GM18861 (cell line): ENCODE results near the gene RAB27A.
A peak's percentile ranks its signal among the peaks of the same experiment; 100 is the strongest.
"Not testable (repeated sequence)": the region's sequence is repeated elsewhere in the genome, so short reads cannot be mapped to it uniquely, and the experiment has no call there.

Experiments used
- ATAC-seq: cut with Tn5 transposase; IDR thresholded peaks from one replicate; pipeline ENCODE4 v1.9.1; 2021; ENCODE audit not compliant: unreplicated experiment

The RAB27A gene

DNA sequence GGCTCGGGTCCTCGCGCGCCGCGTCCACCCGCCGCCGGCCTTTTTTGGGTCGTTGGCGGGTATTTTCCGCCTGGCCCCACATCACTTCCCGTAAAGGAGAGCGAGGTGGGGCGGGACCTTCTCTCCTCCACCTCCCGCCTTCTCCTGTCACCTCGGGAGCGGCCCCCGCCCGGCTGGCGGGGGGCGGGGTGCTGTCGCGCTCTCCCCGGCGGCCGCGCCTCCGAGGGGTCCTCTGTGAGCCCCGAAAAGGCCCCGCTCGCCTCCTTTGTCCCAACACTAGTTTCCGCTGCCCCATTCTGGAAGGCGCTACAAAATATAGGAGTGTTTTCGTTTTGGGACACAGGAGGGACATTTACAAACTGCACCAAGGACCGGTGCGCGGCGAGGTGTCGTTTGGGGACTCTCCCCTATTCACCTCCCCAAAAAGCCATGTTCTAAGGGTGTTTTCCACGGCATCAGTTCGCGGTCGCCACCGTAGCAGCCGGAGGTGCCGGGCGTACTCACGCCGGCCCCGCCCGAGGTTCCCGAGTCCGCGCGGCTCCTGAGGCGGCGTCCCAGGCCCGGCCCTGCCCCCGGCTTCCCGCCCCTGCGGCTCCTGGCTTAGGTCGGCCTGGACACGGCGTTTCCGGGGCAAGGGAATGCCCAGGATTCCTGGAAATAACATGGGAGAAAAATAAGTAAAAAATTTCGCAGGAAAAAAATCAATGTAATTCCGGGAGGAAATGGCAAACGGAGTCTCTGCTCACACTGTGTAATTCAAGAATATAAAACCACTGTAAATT, at the start of gene RAB27A:
Gene RAB27A, minus strand, starts transcription at position 68 of the 782 bp plus-strand sequence. CDS start 54,879 bp downstream, outside the sequence.
- ATAC-seq: peak; percentile 42

GRCh38 chr15:55337160-55337559, 47.5 kb upstream of the RAB27A start:
- no peak for ATAC-seq

GRCh38 chr15:55334997-55335396, 45.4 kb upstream of the RAB27A start:
- ATAC-seq: no peak

DNA sequence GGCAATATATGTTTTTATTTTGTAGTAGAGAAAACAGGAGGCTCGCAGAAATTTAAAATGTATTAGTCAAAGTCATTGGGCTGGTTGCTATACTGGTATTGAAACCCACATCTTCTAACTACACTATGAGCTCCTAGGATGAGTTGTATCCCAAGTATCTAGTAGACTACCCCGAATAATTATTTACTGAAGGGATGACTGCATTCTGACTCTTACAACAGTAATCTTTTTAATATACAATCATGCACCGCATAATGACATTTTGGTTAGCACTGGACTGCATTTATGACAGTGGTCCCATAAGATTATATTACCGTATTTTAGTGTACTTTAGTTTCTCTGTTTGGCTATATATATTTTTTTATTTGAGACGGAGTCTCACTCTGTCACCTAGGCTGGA, 44.8 kb upstream of the RAB27A start:
- ATAC-seq: no peak

- ATAC-seq: no peak
Measured at GRCh38 chr15:55327387-55327786, 37.8 kb upstream of the RAB27A start.

DNA sequence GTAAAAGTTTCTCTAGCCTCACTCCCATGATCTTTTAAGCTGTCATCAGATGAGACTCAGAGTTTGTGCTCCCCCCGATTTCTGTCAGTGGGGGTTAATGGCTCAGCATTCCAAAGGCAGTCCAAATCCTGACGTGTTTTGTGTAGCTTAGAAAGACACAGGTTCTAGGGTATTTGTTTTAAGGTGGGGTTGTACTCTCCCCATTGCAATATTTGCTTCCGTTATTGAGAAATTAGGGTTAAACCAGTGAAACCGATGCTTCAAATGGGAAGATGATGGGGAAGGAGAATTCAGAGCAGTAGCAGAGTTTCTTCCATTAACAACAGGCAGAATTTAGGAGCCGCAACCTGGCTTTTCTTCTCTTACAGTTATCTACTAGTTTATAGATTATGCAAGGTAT, 32.9 kb upstream of the RAB27A start:
- ATAC-seq: no peak

DNA sequence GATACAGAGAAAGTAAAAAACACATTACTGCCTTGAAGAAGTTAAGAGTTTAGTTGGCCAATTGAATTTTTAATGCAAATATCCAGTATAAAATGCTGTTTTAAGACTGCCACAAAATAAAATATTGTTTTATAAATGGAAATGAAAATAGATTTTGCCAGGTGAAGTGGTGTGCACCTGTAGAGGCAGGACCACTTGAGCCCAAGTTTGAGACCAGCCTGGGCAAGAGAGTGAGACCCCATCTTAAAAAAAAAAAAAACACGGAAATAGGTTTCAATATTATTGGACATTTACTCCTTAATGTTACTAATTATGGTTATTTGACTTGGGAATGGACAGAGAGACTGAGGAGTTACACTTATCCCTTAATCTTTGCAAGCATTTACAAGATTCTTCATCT, 31.4 kb upstream of the RAB27A start:
- no peak for ATAC-seq

- ATAC-seq: no peak
Measured at GRCh38 chr15:55320238-55320550, 30.6 kb upstream of the RAB27A start.

DNA sequence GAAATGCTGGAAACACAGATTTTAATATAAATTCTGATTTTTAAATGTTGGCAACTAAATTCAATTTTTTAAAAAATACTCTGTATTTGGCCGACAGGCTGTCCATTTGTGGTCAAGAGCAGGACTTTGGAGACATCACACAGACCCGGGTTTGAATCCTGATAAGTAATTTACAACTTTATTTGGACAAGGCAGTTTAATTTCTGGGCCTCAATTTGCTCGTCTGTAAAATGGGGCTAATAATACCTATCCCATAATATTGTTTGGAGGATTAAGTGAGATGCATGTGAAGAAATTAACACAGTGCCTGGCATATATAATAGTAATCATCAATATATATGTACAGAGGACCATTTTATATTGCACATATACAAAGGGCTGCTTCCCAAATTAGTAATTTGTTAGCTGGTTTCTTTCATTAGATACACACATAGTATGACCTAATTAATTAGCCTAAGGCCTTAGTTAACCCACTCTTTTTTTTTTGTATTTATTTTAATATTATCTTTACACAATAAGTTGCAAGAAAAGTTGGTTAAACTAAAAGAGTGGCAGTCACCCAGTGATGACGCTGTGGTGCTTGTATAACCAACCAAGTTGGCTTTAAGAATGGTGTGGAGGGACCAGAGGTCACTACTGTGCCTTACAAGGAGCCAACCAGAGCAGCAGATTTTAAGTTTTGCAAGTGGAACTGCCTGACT, 30.1 kb upstream of the RAB27A start:
- peak; percentile 50 for ATAC-seq

DNA sequence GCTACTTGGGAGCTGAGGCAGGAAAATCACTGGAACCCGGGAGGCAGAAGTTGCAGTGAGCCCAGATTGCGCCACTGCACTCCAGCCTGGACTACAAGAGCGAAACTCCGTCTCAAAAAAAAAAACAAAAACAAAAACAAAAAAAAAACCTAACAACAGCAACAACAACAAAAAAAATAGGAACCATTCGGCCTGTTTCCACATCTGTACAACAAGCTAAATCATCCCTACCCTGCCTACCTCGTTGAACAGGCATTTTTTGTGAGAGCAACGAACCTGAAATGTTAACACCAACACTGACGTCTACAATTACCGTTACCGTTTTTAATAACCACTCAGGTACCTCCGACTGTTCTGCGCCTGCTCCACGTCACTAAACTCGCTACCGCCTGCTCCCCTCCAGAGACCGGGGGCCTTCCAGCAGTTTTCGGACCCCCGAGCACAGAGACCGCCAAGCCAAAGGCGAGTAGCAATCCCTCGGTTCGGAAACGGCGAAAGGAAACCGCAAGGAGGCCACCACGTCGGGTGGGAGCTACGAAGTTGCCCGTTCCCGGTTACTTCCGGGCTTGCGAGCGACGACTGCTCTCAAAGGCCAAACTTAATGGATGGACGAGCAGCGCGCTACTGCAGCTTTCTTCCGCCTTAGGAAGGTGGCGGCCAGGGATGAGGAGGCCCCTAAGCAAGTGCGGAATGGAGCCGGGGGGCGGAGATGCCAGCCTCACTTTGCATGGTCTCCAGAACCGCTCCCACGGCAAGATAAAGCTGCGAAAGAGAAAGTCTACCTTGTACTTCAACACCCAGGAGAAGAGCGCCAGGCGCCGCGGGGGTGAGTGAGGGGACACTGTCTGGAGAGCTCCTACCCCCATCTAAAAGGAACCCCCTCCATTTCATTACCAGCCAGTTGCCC, 29.2 kb upstream of the RAB27A start, which contains the start of the genes PIGB and PIGBOS1:
Gene PIGB, plus strand, starts transcription at position 635 of the 907 bp plus-strand sequence. Its CDS starts 29 bp downstream, at position 664.
Gene PIGBOS1, minus strand, starts transcription at position 536 of the 907 bp plus-strand sequence. CDS start 1,331 bp downstream, outside the sequence.
- ATAC-seq: peak; percentile 74

DNA sequence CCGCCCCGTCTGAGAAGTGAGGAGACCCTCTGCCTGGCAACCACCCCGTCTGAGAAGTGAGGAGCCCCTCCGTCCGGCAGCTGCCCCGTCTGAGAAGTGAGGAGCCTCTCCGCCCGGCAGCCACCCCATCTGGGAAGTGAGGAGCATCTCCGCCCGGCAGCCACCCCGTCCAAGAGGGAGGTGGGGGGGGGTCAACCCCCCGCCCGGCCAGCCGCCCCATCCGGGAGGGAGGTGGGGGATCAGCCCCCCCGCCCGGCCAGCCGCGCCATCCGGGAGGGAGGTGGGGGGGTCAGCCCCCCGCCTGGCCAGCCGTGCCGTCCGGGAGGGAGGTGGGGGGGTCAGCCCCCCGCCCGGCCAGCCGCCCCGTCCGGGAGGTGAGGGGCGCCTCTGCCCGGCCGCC, 13.2 kb upstream of the RAB27A start:
- ATAC-seq: not testable (repeated sequence)

- ATAC-seq: no peak
Measured at GRCh38 chr15:55297315-55297714, 7.7 kb upstream of the RAB27A start.

DNA sequence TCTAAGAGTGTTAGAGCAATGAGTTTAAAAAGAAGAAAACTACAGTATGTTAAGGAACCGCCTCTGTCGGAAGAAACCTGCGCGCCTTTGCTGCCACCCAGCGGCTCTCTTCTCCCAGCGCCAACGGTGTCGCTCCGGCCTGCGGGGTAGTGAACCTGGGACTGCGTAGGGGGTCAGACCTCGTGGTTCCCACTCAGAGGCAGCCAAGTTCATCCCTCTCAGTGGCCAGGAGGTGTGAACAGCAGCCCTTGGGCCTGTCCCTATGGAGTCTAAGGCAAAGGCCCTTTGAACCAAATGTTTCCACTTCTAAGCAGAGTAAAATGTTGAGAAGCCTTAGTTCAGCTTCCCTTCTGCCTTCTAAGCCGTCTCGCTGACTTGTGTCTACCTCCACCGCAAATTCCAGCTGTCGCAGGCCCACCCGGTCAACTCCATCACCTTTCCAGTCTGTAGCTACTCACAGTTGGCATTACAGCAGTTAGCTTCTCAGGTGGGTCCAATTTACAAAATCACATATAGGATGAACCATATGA, 980 bp upstream of the RAB27A start:
- peak; percentile 62 for ATAC-seq

- peak; percentile 27 for ATAC-seq
Measured at GRCh38 chr15:55289011-55289745, 435 bp downstream of the RAB27A start.

DNA sequence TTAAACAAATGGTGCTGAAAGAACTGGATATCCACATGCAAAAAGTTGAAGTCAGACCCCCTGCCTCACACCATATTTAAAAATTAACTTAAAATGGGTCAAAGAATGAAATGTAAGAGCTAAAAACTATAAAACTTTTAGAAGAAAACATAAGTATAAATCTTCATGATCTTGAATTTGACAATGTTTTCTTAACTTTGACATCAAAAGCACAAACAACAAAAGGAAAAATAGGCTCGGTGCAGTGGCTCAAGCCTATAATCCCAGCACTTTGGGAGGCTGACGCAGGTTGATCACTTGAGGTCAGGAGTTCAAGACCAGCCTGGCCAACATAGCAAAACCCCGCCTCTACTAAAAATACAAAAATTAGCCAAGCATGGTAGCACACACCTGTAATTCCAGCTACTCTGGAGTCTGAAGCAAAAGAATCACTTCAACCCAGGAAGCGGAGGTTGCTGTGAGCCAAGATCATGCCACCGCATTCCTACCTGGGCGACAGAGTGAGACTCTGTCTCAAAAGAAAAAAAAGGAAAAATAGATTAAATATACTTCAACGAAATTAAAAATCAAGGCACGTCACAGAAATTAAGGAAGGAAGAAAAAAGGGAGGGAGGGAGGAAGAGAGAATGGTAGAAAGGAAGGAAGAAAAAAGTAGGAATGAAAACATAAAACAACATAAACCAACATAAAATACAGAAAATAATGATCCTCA, 1.5 kb downstream of the RAB27A start:
- ATAC-seq: no peak

GRCh38 chr15:55286442-55287189, 3.0 kb downstream of the RAB27A start:
- ATAC-seq: not testable (repeated sequence)

- no peak for ATAC-seq
Measured at GRCh38 chr15:55284426-55284825, 5.2 kb downstream of the RAB27A start.

DNA sequence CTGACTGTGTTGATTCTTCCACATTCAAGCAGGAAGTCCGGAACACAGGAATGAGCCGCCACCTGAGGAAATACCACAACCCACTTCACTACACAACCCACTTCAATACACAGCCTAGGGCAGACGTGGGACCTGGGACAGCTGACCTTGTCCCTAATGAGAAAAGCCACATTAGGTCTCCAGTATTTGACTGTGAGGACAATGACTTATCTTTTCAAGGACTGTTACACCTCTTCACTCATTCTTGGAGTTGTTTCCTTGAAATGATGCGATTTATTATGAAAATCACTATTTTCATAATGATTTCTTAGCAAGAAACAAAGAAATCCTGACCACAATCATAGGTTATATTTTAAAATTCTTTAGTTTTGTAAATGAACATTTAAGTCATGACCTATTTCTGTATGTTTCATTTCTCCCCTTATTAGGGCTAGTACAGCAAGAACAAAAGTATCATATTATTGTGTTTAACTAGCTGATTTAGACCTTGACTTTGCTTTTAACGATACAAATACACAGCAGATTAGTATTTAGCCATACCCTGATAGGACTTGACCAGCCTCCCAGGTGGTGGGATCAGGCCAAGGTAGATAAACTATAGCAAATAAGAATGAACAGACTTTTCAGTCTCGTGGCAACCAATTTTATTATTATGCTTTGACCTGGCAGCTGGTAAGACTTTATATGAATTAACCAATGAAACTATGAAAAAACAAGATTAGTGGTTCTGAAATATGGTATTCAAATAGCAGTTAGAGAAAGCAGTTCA, 6.0 kb downstream of the RAB27A start:
- no peak for ATAC-seq
